GM19351 (cell line): ENCODE results near the gene KIAA2012.

Experiments used
- ATAC-seq: cut with Tn5 transposase; IDR thresholded peaks from one replicate; pipeline ENCODE4 v1.9.1; 2021; ENCODE audit warnings: mild to moderate bottlenecking, moderate library complexity; ENCODE audit not compliant: unreplicated experiment

The KIAA2012 gene

GRCh38 chr2:202042444-202042843, 30.6 kb upstream of the KIAA2012 start:
- ATAC-seq, result no peak

- ATAC-seq, result no peak
Observed at GRCh38 chr2:202043475-202043874, 29.6 kb upstream of the KIAA2012 start.

GRCh38 chr2:202044777-202045176, 28.3 kb upstream of the KIAA2012 start:
- no peak for ATAC-seq

GRCh38 chr2:202046572-202046971, 26.5 kb upstream of the KIAA2012 start:
- no peak for ATAC-seq

GRCh38 chr2:202049092-202049728, 23.8 kb upstream of the KIAA2012 start:
- ATAC-seq, result no peak

- no peak for ATAC-seq
Observed at GRCh38 chr2:202049840-202050239, 23.2 kb upstream of the KIAA2012 start.

- ATAC-seq, result no peak
Observed at GRCh38 chr2:202050652-202051051, 22.4 kb upstream of the KIAA2012 start.

- ATAC-seq, result no peak
Observed at GRCh38 chr2:202051499-202052161, 21.4 kb upstream of the KIAA2012 start.

GRCh38 chr2:202052235-202052634, 20.8 kb upstream of the KIAA2012 start:
- no peak for ATAC-seq

GRCh38 chr2:202054679-202055078, 18.4 kb upstream of the KIAA2012 start:
- no peak for ATAC-seq

GRCh38 chr2:202056611-202057010, 16.4 kb upstream of the KIAA2012 start:
- no peak for ATAC-seq

- ATAC-seq, result no peak
Observed at GRCh38 chr2:202060218-202060617, 12.8 kb upstream of the KIAA2012 start.

- ATAC-seq, result no peak
Observed at GRCh38 chr2:202061695-202062094, 11.4 kb upstream of the KIAA2012 start.

GRCh38 chr2:202064171-202064880, 8.7 kb upstream of the KIAA2012 start:
- no peak for ATAC-seq

GRCh38 chr2:202064881-202065230, 8.2 kb upstream of the KIAA2012 start:
- no peak for ATAC-seq

GRCh38 chr2:202065876-202066275, 7.2 kb upstream of the KIAA2012 start:
- no peak for ATAC-seq

- ATAC-seq, result no peak
Observed at GRCh38 chr2:202066875-202067274, 6.2 kb upstream of the KIAA2012 start.

GRCh38 chr2:202067589-202067988, 5.5 kb upstream of the KIAA2012 start:
- no peak for ATAC-seq

GRCh38 chr2:202069170-202070067, 3.6 kb upstream of the KIAA2012 start:
- ATAC-seq, result no peak

GRCh38 chr2:202071107-202071506, 1.9 kb upstream of the KIAA2012 start:
- ATAC-seq, result no peak

- ATAC-seq, result no peak
Observed at GRCh38 chr2:202072226-202072625, 829 bp upstream of the KIAA2012 start.
